Measurements from ENCODE around the gene ITPR1. TPM values are rescaled to one million over a fixed set of nuclear protein-coding genes. Genes with fewer than 3 reads are reported as not detected.

Gene ITPR1
- polyA plus RNA-seq, 1 donor from 2014 or later: 2.1 TPM

GRCh38 chr3:4710191-4710590 lies 217.0 kb downstream of the ITPR1 start:
- Histone ChIP-seq H3F3A (ENCODE audit: insufficient read depth, low read length, poor library complexity, severe bottlenecking) (no peaks in the 10 kb centered on the region), H3K79me2 (replicated peaks; ENCODE audit: insufficient read depth, low read length) (no peaks in the 10 kb centered on the region), H4K20me1 (ENCODE audit: insufficient read depth) (no peaks in the 10 kb centered on the region), H3K27ac (ENCODE audit: low read length) (no peak overlapping the region), H3K9ac (ENCODE audit: low read length) (no peak overlapping the region), H3K4me2 (ENCODE audit: low read length) (no peak overlapping the region), H3K9me3 (ENCODE audit: low read length) (no peaks in the 10 kb centered on the region), H3K9me2 (ENCODE audit: insufficient read depth, low read length) (no peaks in the 10 kb centered on the region), H3K27me3 (ENCODE audit: insufficient read depth, low read depth, low read length) (no peaks in the 10 kb centered on the region), H3K36me3 (ENCODE audit: insufficient read depth, low read length) (no peaks in the 10 kb centered on the region), H3K4me3 (ENCODE audit: low read length) (no peak overlapping the region), H2AFZ (ENCODE audit: low read depth, low read length) (no peak overlapping the region)
- no peak for TF ChIP-seq MXI1 (conservative IDR thresholded peaks at IDR 0.05; ENCODE audit: poor library complexity, severe bottlenecking)
- no peak for TF ChIP-seq SMC3 (conservative IDR thresholded peaks at IDR 0.05; ENCODE audit: poor library complexity)
- no peak for TF ChIP-seq EP300 (conservative IDR thresholded peaks at IDR 0.05; ENCODE audit: poor library complexity, severe bottlenecking)
- TF ChIP-seq RAD21 (conservative IDR thresholded peaks at IDR 0.05): no peak
- TF ChIP-seq EZH2 (IDR thresholded peaks at IDR 0.05; ENCODE audit: borderline replicate concordance, insufficient read depth, low read length, poor library complexity, severe bottlenecking): no peak
- no peak for TF ChIP-seq POLR2AphosphoS5 (IDR thresholded peaks at IDR 0.05)
- no peak for TF ChIP-seq CTCF (IDR thresholded peaks at IDR 0.05; ENCODE audit: poor library complexity, severe bottlenecking)

- H3K9ac ChIP-seq (ENCODE audit: low read length): no peak overlapping the region
- H3K36me3 ChIP-seq (ENCODE audit: insufficient read depth, low read length): no peaks in the 10 kb centered on the region
- TF ChIP-seq SMC3 (conservative IDR thresholded peaks at IDR 0.05; ENCODE audit: poor library complexity) (peak; percentile 48), TAF1 (IDR thresholded peaks at IDR 0.05; ENCODE audit: low read depth) (no peak)
- no peaks in the 10 kb centered on the region for H3K9me3 ChIP-seq (ENCODE audit: low read length)
- H3K27me3 ChIP-seq (ENCODE audit: insufficient read depth, low read depth, low read length): no peaks in the 10 kb centered on the region
- no peaks in the 10 kb centered on the region for H4K20me1 ChIP-seq (ENCODE audit: insufficient read depth)
- no peaks in the 10 kb centered on the region for H3K9me2 ChIP-seq (ENCODE audit: insufficient read depth, low read length)
- no peaks in the 10 kb centered on the region for H3K79me2 ChIP-seq (replicated peaks; ENCODE audit: insufficient read depth, low read length)
- no peak overlapping the region for H3K4me2 ChIP-seq (ENCODE audit: low read length)
- H3K4me3 ChIP-seq (ENCODE audit: low read length): no peak overlapping the region
- H3K27ac ChIP-seq (ENCODE audit: low read length): no peak overlapping the region
- no peak overlapping the region for H2AFZ ChIP-seq (ENCODE audit: low read depth, low read length)
- H3F3A ChIP-seq (ENCODE audit: insufficient read depth, low read length, poor library complexity, severe bottlenecking): no peaks in the 10 kb centered on the region
Measured at GRCh38 chr3:4711680-4711992, 218.5 kb downstream of the ITPR1 start.

- Histone ChIP-seq H3K27me3 (ENCODE audit: insufficient read depth, low read depth, low read length) (no peaks in the 10 kb centered on the region), H3K27ac (ENCODE audit: low read length) (no peak overlapping the region), H3F3A (ENCODE audit: insufficient read depth, low read length, poor library complexity, severe bottlenecking) (no peaks in the 10 kb centered on the region), H3K9ac (ENCODE audit: low read length) (no peak overlapping the region), H2AFZ (ENCODE audit: low read depth, low read length) (no peak overlapping the region), H4K20me1 (ENCODE audit: insufficient read depth) (no peaks in the 10 kb centered on the region), H3K79me2 (replicated peaks; ENCODE audit: insufficient read depth, low read length) (no peaks in the 10 kb centered on the region), H3K4me2 (ENCODE audit: low read length) (no peak overlapping the region), H3K9me2 (ENCODE audit: insufficient read depth, low read length) (no peaks in the 10 kb centered on the region), H3K4me3 (ENCODE audit: low read length) (no peak overlapping the region), H3K36me3 (ENCODE audit: insufficient read depth, low read length) (no peaks in the 10 kb centered on the region), H3K9me3 (ENCODE audit: low read length) (no peaks in the 10 kb centered on the region)
- TF ChIP-seq SMC3 (conservative IDR thresholded peaks at IDR 0.05; ENCODE audit: poor library complexity): no peak
- no peak for TF ChIP-seq TAF1 (IDR thresholded peaks at IDR 0.05; ENCODE audit: low read depth)
- no peak for TF ChIP-seq EZH2 (IDR thresholded peaks at IDR 0.05; ENCODE audit: borderline replicate concordance, insufficient read depth, low read length, poor library complexity, severe bottlenecking)
- TF ChIP-seq CTCF (IDR thresholded peaks at IDR 0.05; ENCODE audit: poor library complexity, severe bottlenecking): no peak
- TF ChIP-seq POLR2AphosphoS5 (IDR thresholded peaks at IDR 0.05): no peak
- no peak for TF ChIP-seq RAD21 (conservative IDR thresholded peaks at IDR 0.05)
- TF ChIP-seq MXI1 (conservative IDR thresholded peaks at IDR 0.05; ENCODE audit: poor library complexity, severe bottlenecking): no peak
- TF ChIP-seq EP300 (conservative IDR thresholded peaks at IDR 0.05; ENCODE audit: poor library complexity, severe bottlenecking): no peak
Measured at GRCh38 chr3:4712109-4712508, 219.0 kb downstream of the ITPR1 start.

Data from neural cell (in vitro differentiated cells).